A549 treated with Hydrocortisone at 1 μM for 4 hours (cell line): ENCODE results near the gene PSPH. TPM values are rescaled to one million over a fixed set of nuclear protein-coding genes. Genes with fewer than 3 reads are reported as not detected.

Experiments used
- total RNA-seq: library from RNA; stranded (reverse); fragments of 200-300 nt; extraction: Qiagen RNA extraction; gene quantifications from 5 replicates; pipeline ENCODE4 v1.2.3, GENCODE V29; 2022

PSPH gene
- 21.2 to 30.1 TPM (median 22.7 TPM) in 5 replicates for total RNA-seq

DNA sequence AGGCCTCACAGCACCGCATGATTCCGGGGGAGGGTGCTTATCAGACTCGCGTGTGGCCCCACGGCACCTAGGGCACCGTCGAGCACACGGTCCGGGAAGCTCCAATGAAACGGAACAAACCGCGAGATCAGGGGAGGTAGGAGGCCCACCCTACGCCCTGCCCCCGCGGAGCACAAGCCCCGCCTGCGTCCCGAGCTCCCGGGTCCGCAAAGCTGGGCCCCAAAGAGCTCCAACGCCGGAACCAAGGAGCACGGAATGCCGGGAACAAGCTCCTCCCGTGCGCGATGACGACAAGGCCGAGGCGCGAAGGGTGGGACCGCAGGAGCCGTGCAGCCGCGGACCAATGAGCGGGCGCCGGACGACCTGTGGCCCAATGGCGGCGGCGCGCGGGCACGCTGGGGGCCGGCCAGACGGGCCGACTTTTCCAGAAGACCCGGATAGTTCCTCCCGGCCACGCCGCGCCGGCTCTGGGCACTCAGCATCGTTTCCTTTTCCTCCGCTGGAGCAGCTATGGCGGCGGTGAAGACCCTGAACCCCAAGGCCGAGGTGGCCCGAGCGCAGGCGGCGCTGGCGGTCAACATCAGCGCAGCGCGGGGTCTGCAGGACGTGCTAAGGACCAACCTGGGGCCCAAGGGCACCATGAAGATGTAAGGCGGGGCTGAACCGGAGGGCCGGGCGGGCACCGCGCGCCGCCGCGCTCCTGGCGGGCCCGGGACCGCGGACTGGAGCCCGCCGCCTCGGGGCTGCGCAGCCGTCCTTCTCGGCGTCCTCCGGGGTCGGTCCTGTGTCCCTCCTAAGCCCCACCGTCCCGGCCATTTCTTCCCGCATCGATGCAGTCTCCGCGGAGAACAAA is at the start of gene PSPH, which contains the start of gene CCT6A:
Gene PSPH, minus strand, starts transcription at position 106 of the 853 bp plus-strand sequence. CDS start 30,232 bp downstream, outside the sequence.
Gene CCT6A, plus strand, starts transcription at position 427 of the 853 bp plus-strand sequence. Its CDS starts 84 bp downstream, at position 511.

DNA sequence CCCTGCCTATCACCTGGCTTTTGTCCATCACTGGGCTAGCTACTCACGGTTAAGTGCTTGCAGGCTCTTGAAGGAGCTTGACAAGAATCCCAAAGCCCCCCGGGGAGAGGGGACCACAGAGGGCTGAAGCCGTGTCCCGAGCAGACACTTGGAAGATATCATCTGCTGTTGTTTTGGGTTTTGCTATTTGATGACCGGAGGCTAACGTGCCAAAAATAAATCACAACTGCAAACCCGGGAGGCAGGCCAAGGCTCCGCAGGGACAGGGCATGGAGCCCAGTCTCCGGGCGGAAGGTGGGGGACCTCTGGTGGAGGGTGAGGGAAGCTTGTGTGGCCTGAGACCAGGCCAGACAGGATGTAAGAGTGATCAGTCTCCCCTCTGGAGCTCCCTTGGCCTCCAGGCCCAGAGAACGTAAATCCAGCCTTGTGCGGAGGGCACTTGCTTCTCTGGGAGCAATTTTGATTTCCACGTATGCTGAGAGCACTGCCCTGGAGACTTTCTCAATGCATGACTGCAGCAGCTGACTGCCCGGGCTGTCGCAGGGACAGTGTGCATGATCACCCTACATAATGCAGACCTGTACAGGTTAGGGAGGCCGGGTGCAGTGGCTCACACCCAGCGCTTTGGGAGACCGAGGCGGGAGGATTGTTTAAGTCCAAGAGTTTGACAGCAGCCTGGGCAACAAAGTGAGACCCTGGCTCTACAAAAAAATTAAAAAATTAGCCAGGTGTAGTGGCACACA is 41.7 kb upstream of the PSPH start, which contains the start of gene PHKG1:
Gene PHKG1, minus strand, starts transcription at position 164 of the 743 bp plus-strand sequence. CDS start 4,011 bp downstream, outside the sequence.

GRCh38 chr7:56063882-56064625 is 12.8 kb upstream of the PSPH start, which contains the start of gene SUMF2:
SUMF2 (plus strand) TSS chr7:56064286; CDS start chr7:56064312, 26 bp downstream.

GRCh38 chr7:55964261-55965099 is 86.8 kb downstream of the PSPH start, which contains the start of gene NIPSNAP2:
NIPSNAP2 (plus strand) TSS chr7:55964585; CDS start chr7:55964610, 25 bp downstream.

Other genes with a start within 250 kb of the PSPH start
- not detected in 5 replicates for gene SEPTIN14, start 188.7 kb downstream of the PSPH start, total RNA-seq
- 0.56 to 1.1 TPM (median 0.70 TPM) in 5 replicates for gene ZNF713, start 164.0 kb downstream of the PSPH start, total RNA-seq
- 24.8 to 31.1 TPM (median 29.2 TPM) in 5 replicates for gene MRPS17, start 99.6 kb downstream of the PSPH start, total RNA-seq
- gene NIPSNAP2, start 86.9 kb downstream of the PSPH start, total RNA-seq = 43.7 to 52.1 TPM (median 50.9 TPM) in 5 replicates
- 258 to 286 TPM (median 278 TPM) in 5 replicates for gene CCT6A, start 321 bp upstream of the PSPH start, total RNA-seq
- gene SUMF2, start 12.8 kb upstream of the PSPH start, total RNA-seq = 110 to 136 TPM (median 111 TPM) in 5 replicates
- gene PHKG1, start 41.5 kb upstream of the PSPH start, total RNA-seq = 0.35 to 0.60 TPM (median 0.48 TPM) in 5 replicates
- gene CHCHD2, start 55.0 kb upstream of the PSPH start, total RNA-seq = 510 to 759 TPM (median 703 TPM) in 5 replicates
- not detected in 5 replicates for gene NUPR2, start 65.0 kb upstream of the PSPH start, total RNA-seq